ENCODE data around the gene PLEKHG1.

PLEKHG1 gene

DNA sequence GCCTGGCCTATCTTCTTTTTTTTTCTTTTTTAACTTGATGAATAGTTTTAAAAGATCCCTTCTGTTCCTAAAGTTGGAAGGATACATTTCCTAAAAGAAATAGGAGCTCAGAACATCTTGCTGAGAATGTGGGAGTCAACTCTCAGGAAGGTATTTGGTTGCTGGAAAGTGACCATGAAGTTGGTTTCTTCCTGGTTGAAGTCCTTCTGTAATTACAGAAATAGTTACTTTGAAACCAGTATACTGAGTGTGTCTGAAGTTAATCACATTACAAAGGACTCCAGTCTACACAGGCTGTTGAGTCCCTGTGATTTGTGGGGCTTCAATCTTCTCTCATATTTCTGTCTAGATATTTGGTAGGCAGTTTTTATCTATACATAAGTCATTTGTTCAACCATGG, 9.8 kb upstream of the PLEKHG1 start:
- Histone ChIP-seq H3K27me3 (ENCODE audit: control insufficient read depth in 1 of 2, insufficient read depth in 2 of 2, low read length in 2 of 2) (no peaks in the 10 kb centered on the region), H3K4me1 (ENCODE audit: control insufficient read depth, insufficient read depth, low read length) (no peaks in the 10 kb centered on the region), H3K9ac (ENCODE audit: low read length in 2 of 2) (no peak overlapping the region), H3K27ac (ENCODE audit: low read length) (no peak overlapping the region), H3K9me3 (ENCODE audit: control insufficient read depth in 2 of 2, low read length in 2 of 2) (no peaks in the 10 kb centered on the region), H3K4me3 (ENCODE audit: low read length in 2 of 2) (no peak overlapping the region), H3K36me3 (ENCODE audit: control insufficient read depth in 2 of 2, insufficient read depth in 2 of 2, low read length in 2 of 2) (no peaks in the 10 kb centered on the region)

- H3K9ac ChIP-seq (ENCODE audit: low read length in 2 of 2) = no peak overlapping the region
- H3K27me3 ChIP-seq (ENCODE audit: control insufficient read depth in 1 of 2, insufficient read depth in 2 of 2, low read length in 2 of 2) = no peaks in the 10 kb centered on the region
- no peak overlapping the region for H3K4me3 ChIP-seq (ENCODE audit: low read length in 2 of 2)
Measured at GRCh38 chr6:150590446-150590845, 9.2 kb upstream of the PLEKHG1 start.

DNA sequence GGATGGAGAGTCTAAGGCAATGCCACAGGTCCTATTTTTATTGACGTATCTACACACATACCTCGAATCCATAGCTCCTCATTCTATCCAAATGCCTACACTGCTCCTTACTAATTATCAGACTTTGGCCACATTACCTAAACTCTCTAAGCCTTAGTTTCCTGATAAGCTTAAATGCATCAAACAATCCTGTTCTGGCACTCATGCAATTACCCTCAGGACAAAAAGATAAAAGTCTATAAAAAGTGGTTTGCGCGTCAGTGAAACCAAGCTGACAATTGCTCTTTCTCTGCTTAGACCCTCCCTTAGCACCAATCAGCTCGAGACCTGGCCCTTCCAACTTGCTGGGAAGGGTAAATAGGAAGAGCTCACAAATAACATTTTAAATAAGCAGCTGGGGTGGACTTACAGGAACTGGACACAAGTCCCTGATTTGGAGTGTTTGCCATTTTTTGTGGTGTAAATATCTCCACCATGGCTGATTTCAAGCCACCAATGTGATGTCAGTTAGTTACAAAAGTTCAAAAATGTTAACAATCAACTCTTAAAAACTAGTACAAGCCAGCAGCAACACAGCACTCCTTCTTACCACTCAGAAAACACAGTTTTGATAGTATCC, 7.2 kb upstream of the PLEKHG1 start:
- no peak overlapping the region for H3K27ac ChIP-seq (ENCODE audit: low read length)
- H3K36me3 ChIP-seq (ENCODE audit: control insufficient read depth in 2 of 2, insufficient read depth in 2 of 2, low read length in 2 of 2) = no peaks in the 10 kb centered on the region
- no peaks in the 10 kb centered on the region for H3K9me3 ChIP-seq (ENCODE audit: control insufficient read depth in 2 of 2, low read length in 2 of 2)
- no peak overlapping the region for H3K9ac ChIP-seq (ENCODE audit: low read length in 2 of 2)
- no peaks in the 10 kb centered on the region for H3K4me1 ChIP-seq (ENCODE audit: control insufficient read depth, insufficient read depth, low read length)
- H3K27me3 ChIP-seq (ENCODE audit: control insufficient read depth in 1 of 2, insufficient read depth in 2 of 2, low read length in 2 of 2) = no peaks in the 10 kb centered on the region
- no peak overlapping the region for H3K4me3 ChIP-seq (ENCODE audit: low read length in 2 of 2)

More at GRCh38 chr6:150590446-150590845, 9.2 kb upstream of the PLEKHG1 start:
- H3K9me3 ChIP-seq (ENCODE audit: control insufficient read depth in 2 of 2, low read length in 2 of 2) = no peaks in the 10 kb centered on the region
- H3K27ac ChIP-seq (ENCODE audit: low read length) = no peak overlapping the region
- no peaks in the 10 kb centered on the region for H3K36me3 ChIP-seq (ENCODE audit: control insufficient read depth in 2 of 2, insufficient read depth in 2 of 2, low read length in 2 of 2)
- H3K4me1 ChIP-seq (ENCODE audit: control insufficient read depth, insufficient read depth, low read length) = no peaks in the 10 kb centered on the region

DNA sequence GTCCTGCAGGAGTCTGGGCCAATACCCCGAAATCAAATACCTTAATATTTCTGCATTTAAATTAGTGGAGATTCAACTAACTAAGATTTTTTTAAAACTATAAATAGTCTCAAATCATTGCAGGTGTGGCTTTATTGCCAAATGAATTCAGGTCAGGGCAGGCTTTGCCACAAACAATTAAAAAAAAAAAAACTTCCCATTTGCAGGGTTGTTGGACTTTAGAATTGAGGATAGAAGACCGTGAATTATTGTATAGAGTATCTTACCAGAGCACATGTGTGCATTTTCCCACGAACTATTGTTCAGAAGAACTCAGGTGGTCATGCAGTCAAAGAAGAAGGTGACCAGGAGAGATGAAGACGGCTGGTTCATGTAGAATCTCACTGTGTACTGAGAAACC, 6.6 kb upstream of the PLEKHG1 start:
- H3K36me3 ChIP-seq (ENCODE audit: control insufficient read depth in 2 of 2, insufficient read depth in 2 of 2, low read length in 2 of 2) = no peaks in the 10 kb centered on the region
- no peak overlapping the region for H3K27ac ChIP-seq (ENCODE audit: low read length)
- no peaks in the 10 kb centered on the region for H3K9me3 ChIP-seq (ENCODE audit: control insufficient read depth in 2 of 2, low read length in 2 of 2)
- H3K4me1 ChIP-seq (ENCODE audit: control insufficient read depth, insufficient read depth, low read length) = no peaks in the 10 kb centered on the region
- H3K4me3 ChIP-seq (ENCODE audit: low read length in 2 of 2) = no peak overlapping the region
- no peak overlapping the region for H3K9ac ChIP-seq (ENCODE audit: low read length in 2 of 2)
- H3K27me3 ChIP-seq (ENCODE audit: control insufficient read depth in 1 of 2, insufficient read depth in 2 of 2, low read length in 2 of 2) = no peaks in the 10 kb centered on the region

- Histone ChIP-seq H3K4me3 (ENCODE audit: low read length in 2 of 2) (no peak overlapping the region), H3K4me1 (ENCODE audit: control insufficient read depth, insufficient read depth, low read length) (peaks cover 5% of the 10 kb centered on the region), H3K9me3 (ENCODE audit: control insufficient read depth in 2 of 2, low read length in 2 of 2) (no peaks in the 10 kb centered on the region), H3K27ac (ENCODE audit: low read length) (no peak overlapping the region), H3K36me3 (ENCODE audit: control insufficient read depth in 2 of 2, insufficient read depth in 2 of 2, low read length in 2 of 2) (no peaks in the 10 kb centered on the region), H3K9ac (ENCODE audit: low read length in 2 of 2) (no peak overlapping the region), H3K27me3 (ENCODE audit: control insufficient read depth in 1 of 2, insufficient read depth in 2 of 2, low read length in 2 of 2) (peaks cover 0 to under 1% of the 10 kb centered on the region in 2 donors)
Measured at GRCh38 chr6:150596439-150596838, 3.2 kb upstream of the PLEKHG1 start.

GRCh38 chr6:150598401-150598800, 1.3 kb upstream of the PLEKHG1 start:
- Histone ChIP-seq H3K4me3 (ENCODE audit: low read length in 2 of 2) (no peak overlapping the region), H3K36me3 (ENCODE audit: control insufficient read depth in 2 of 2, insufficient read depth in 2 of 2, low read length in 2 of 2) (no peaks in the 10 kb centered on the region), H3K27me3 (ENCODE audit: control insufficient read depth in 1 of 2, insufficient read depth in 2 of 2, low read length in 2 of 2) (peaks cover 0 to 2% of the 10 kb centered on the region in 2 donors), H3K9me3 (ENCODE audit: control insufficient read depth in 2 of 2, low read length in 2 of 2) (no peaks in the 10 kb centered on the region), H3K27ac (ENCODE audit: low read length) (no peak overlapping the region), H3K9ac (ENCODE audit: low read length in 2 of 2) (no peak overlapping the region), H3K4me1 (ENCODE audit: control insufficient read depth, insufficient read depth, low read length) (peaks cover 5% of the 10 kb centered on the region)

GRCh38 chr6:150598858-150599198, 857 bp upstream of the PLEKHG1 start:
- H3K36me3 ChIP-seq (ENCODE audit: control insufficient read depth in 2 of 2, insufficient read depth in 2 of 2, low read length in 2 of 2) = no peaks in the 10 kb centered on the region
- H3K27ac ChIP-seq (ENCODE audit: low read length) = no peak overlapping the region
- H3K4me1 ChIP-seq (ENCODE audit: control insufficient read depth, insufficient read depth, low read length) = peaks cover 5% of the 10 kb centered on the region
- H3K9me3 ChIP-seq (ENCODE audit: control insufficient read depth in 2 of 2, low read length in 2 of 2) = no peaks in the 10 kb centered on the region
- H3K27me3 ChIP-seq (ENCODE audit: control insufficient read depth in 1 of 2, insufficient read depth in 2 of 2, low read length in 2 of 2) = peaks cover 0 to 2% of the 10 kb centered on the region in 2 donors
- no peak overlapping the region for H3K9ac ChIP-seq (ENCODE audit: low read length in 2 of 2)
- H3K4me3 ChIP-seq (ENCODE audit: low read length in 2 of 2) = no peak overlapping the region

DNA sequence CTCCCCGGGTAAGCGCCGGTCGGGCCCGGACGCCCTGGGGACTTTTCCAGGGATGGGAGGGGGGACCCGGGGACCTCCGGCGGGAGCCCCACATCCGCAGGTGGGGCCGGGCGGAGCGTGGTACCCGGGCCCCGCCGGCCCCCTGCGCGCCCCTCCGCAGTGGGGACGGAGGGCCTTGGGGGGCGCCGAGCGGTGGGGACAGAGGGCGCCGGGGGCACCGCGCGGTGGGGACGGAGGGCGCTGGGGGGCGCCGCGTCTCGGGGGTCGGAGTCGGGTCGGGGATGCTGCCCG, 270 bp downstream of the PLEKHG1 start:
- peak overlapping the region; percentile 6 for H3K27ac ChIP-seq (ENCODE audit: low read length)
- no peaks in the 10 kb centered on the region for H3K9me3 ChIP-seq (ENCODE audit: control insufficient read depth in 2 of 2, low read length in 2 of 2)
- peaks cover 5% of the 10 kb centered on the region for H3K4me1 ChIP-seq (ENCODE audit: control insufficient read depth, insufficient read depth, low read length)
- peak overlapping the region in 1 of 2 donors; percentile 11 for H3K9ac ChIP-seq (ENCODE audit: low read length in 2 of 2)
- H3K4me3 ChIP-seq (ENCODE audit: low read length in 2 of 2) = peak overlapping the region; percentile 63 to 76
- H3K36me3 ChIP-seq (ENCODE audit: control insufficient read depth in 2 of 2, insufficient read depth in 2 of 2, low read length in 2 of 2) = no peaks in the 10 kb centered on the region
- H3K27me3 ChIP-seq (ENCODE audit: control insufficient read depth in 1 of 2, insufficient read depth in 2 of 2, low read length in 2 of 2) = peaks cover 0 to 2% of the 10 kb centered on the region in 2 donors

- Histone ChIP-seq H3K4me3 (ENCODE audit: low read length in 2 of 2) (peak overlapping the region; percentile 63 to 76), H3K9me3 (ENCODE audit: control insufficient read depth in 2 of 2, low read length in 2 of 2) (no peaks in the 10 kb centered on the region), H3K4me1 (ENCODE audit: control insufficient read depth, insufficient read depth, low read length) (peaks cover 5% of the 10 kb centered on the region), H3K27me3 (ENCODE audit: control insufficient read depth in 1 of 2, insufficient read depth in 2 of 2, low read length in 2 of 2) (peaks cover 0 to 2% of the 10 kb centered on the region in 2 donors), H3K36me3 (ENCODE audit: control insufficient read depth in 2 of 2, insufficient read depth in 2 of 2, low read length in 2 of 2) (no peaks in the 10 kb centered on the region), H3K9ac (ENCODE audit: low read length in 2 of 2) (peak overlapping the region; percentile 43 to 44), H3K27ac (ENCODE audit: low read length) (peak overlapping the region; percentile 6)
Measured at GRCh38 chr6:150600301-150601017, 774 bp downstream of the PLEKHG1 start.

DNA sequence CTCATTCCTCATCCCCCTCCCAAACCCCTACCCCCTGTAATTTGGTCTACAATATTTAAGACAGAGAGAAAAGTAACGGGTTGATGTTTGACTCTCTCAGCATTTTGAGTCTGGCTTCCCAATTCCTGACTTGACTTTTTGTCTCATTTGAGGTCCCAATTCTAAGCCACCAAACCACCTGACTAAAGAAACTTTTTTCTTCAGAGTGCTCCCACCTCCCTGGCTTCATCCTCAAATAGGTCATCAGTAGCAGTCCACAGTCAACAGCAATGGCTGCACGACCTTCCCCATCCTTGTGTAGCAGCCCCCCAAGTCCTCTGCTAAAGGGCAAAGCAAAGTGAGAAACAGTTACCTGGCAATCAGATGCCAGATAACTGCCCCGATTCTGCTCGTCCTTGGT, 1.8 kb downstream of the PLEKHG1 start:
- Histone ChIP-seq H3K4me3 (ENCODE audit: low read length in 2 of 2) (no peak overlapping the region), H3K9ac (ENCODE audit: low read length in 2 of 2) (no peak overlapping the region), H3K27ac (ENCODE audit: low read length) (no peak overlapping the region), H3K9me3 (ENCODE audit: control insufficient read depth in 2 of 2, low read length in 2 of 2) (no peaks in the 10 kb centered on the region), H3K4me1 (ENCODE audit: control insufficient read depth, insufficient read depth, low read length) (peaks cover 5% of the 10 kb centered on the region), H3K27me3 (ENCODE audit: control insufficient read depth in 1 of 2, insufficient read depth in 2 of 2, low read length in 2 of 2) (peaks cover 0 to 2% of the 10 kb centered on the region in 2 donors), H3K36me3 (ENCODE audit: control insufficient read depth in 2 of 2, insufficient read depth in 2 of 2, low read length in 2 of 2) (no peaks in the 10 kb centered on the region)

- Histone ChIP-seq H3K27ac (ENCODE audit: low read length) (no peak overlapping the region), H3K9me3 (ENCODE audit: control insufficient read depth in 2 of 2, low read length in 2 of 2) (no peaks in the 10 kb centered on the region), H3K36me3 (ENCODE audit: control insufficient read depth in 2 of 2, insufficient read depth in 2 of 2, low read length in 2 of 2) (no peaks in the 10 kb centered on the region), H3K4me1 (ENCODE audit: control insufficient read depth, insufficient read depth, low read length) (peaks cover 5% of the 10 kb centered on the region), H3K9ac (ENCODE audit: low read length in 2 of 2) (no peak overlapping the region), H3K27me3 (ENCODE audit: control insufficient read depth in 1 of 2, insufficient read depth in 2 of 2, low read length in 2 of 2) (peaks cover 0 to 2% of the 10 kb centered on the region in 2 donors), H3K4me3 (ENCODE audit: low read length in 2 of 2) (no peak overlapping the region)
Measured at GRCh38 chr6:150603176-150603575, 3.5 kb downstream of the PLEKHG1 start.
